Neural cell (in vitro differentiated cells): ENCODE data around the gene PLA2G12A.

ENCODE experiments used
- EP300 ChIP-seq: fragments of 450-650 bp; conservative IDR thresholded peaks from 2 replicates; pipeline ENCODE4 v1.6.1; 2014; ENCODE audit warnings: antibody characterized with exemption, mild to moderate bottlenecking, moderate library complexity; ENCODE audit not compliant: poor library complexity, severe bottlenecking
- EZH2 ChIP-seq: fragments of 200-600, 300-800 bp; shearing (Covaris generic), sonication (generic); IDR thresholded peaks from 2 replicates; pipeline ENCODE4 v1.6.1; 2014; ENCODE audit warnings: antibody characterized with exemption, low read length, borderline replicate concordance, mild to moderate bottlenecking; ENCODE audit not compliant: insufficient read depth, poor library complexity, severe bottlenecking
- MXI1 ChIP-seq: fragments of 450-650 bp; conservative IDR thresholded peaks from 2 replicates; pipeline ENCODE4 v1.6.1; 2014; ENCODE audit warnings: antibody characterized with exemption, mild to moderate bottlenecking; ENCODE audit not compliant: poor library complexity, severe bottlenecking
- POLR2AphosphoS5 ChIP-seq: IDR thresholded peaks from 2 replicates; pipeline ENCODE4 v1.6.1; 2012
- RAD21 ChIP-seq: fragments of 450-650 bp; conservative IDR thresholded peaks from 2 replicates; pipeline ENCODE4 v1.6.1; 2014; ENCODE audit warnings: antibody characterized with exemption, mild to moderate bottlenecking, moderate library complexity
- TAF1 ChIP-seq: IDR thresholded peaks from 2 replicates; pipeline ENCODE4 v1.6.1; 2012; ENCODE audit warnings: low read depth
- TF ChIP-seq, protein P1 (sequence below): fragments of 450-650 bp; IDR thresholded peaks from 2 replicates; pipeline ENCODE4 v1.5.1; 2014; ENCODE audit warnings: antibody characterized with exemption, mild to moderate bottlenecking, moderate library complexity; ENCODE audit not compliant: poor library complexity, severe bottlenecking
- TF ChIP-seq, protein P2 (sequence below): IDR thresholded peaks from 2 replicates; pipeline ENCODE4 v1.6.1; 2012; ENCODE audit warnings: borderline replicate concordance

DNA sequence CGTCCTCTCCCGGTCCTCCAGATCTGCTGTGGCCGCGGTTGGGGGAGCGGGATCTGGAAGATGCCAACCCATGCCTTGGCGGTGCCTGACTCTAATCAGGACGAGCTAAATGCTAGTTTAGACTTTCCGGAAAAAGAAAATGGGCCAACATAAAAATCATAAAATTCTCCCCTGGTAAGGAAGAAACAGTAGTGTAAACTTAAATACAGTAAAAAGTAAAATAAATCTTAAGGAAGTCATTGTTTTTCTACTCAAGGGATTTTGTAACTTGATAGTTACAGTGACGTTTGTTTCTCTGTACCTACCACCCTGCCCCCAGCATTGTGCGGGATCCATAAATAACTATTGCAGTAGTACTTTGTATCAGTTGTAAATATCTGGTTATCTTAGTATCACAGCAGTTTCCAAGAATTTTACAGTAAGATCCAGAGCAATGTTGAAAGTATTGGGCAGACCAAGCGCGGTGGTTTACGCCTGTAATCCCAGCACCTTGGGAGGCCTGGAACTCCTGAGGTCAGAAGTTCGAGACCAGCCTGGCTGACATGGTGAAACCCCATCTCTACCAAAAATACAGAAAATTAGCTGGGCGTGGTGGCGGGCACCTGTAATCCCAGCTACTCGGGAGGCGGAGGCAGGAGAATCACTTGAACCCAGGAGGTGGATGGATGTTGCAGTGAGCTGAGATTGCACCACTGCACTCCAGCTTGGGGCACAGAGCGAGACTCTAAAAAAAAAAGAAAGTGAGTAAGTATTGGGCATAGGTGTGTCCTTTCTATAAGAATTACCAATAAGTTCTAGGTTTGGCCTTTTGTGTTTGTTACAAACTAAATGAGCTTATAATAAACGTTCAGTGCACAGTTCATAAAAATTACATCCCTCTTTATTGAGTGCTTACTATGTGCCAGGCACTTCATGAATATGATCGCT lies 1.0 kb upstream of the PLA2G12A start:
- TF ChIP-seq, protein P1, sequence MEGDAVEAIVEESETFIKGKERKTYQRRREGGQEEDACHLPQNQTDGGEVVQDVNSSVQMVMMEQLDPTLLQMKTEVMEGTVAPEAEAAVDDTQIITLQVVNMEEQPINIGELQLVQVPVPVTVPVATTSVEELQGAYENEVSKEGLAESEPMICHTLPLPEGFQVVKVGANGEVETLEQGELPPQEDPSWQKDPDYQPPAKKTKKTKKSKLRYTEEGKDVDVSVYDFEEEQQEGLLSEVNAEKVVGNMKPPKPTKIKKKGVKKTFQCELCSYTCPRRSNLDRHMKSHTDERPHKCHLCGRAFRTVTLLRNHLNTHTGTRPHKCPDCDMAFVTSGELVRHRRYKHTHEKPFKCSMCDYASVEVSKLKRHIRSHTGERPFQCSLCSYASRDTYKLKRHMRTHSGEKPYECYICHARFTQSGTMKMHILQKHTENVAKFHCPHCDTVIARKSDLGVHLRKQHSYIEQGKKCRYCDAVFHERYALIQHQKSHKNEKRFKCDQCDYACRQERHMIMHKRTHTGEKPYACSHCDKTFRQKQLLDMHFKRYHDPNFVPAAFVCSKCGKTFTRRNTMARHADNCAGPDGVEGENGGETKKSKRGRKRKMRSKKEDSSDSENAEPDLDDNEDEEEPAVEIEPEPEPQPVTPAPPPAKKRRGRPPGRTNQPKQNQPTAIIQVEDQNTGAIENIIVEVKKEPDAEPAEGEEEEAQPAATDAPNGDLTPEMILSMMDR, result no peak
- TF ChIP-seq POLR2AphosphoS5, result no peak
- no peak for TF ChIP-seq TAF1
- no peak for TF ChIP-seq EP300
- TF ChIP-seq, protein P2, sequence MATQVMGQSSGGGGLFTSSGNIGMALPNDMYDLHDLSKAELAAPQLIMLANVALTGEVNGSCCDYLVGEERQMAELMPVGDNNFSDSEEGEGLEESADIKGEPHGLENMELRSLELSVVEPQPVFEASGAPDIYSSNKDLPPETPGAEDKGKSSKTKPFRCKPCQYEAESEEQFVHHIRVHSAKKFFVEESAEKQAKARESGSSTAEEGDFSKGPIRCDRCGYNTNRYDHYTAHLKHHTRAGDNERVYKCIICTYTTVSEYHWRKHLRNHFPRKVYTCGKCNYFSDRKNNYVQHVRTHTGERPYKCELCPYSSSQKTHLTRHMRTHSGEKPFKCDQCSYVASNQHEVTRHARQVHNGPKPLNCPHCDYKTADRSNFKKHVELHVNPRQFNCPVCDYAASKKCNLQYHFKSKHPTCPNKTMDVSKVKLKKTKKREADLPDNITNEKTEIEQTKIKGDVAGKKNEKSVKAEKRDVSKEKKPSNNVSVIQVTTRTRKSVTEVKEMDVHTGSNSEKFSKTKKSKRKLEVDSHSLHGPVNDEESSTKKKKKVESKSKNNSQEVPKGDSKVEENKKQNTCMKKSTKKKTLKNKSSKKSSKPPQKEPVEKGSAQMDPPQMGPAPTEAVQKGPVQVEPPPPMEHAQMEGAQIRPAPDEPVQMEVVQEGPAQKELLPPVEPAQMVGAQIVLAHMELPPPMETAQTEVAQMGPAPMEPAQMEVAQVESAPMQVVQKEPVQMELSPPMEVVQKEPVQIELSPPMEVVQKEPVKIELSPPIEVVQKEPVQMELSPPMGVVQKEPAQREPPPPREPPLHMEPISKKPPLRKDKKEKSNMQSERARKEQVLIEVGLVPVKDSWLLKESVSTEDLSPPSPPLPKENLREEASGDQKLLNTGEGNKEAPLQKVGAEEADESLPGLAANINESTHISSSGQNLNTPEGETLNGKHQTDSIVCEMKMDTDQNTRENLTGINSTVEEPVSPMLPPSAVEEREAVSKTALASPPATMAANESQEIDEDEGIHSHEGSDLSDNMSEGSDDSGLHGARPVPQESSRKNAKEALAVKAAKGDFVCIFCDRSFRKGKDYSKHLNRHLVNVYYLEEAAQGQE, result no peak
- no peak for TF ChIP-seq RAD21
- no peak for TF ChIP-seq EZH2
- no peak for TF ChIP-seq MXI1
